Glutamatergic neuron (in vitro differentiated cells): ENCODE measurements around the gene MIPEP. TPM values are rescaled to one million over a fixed set of nuclear protein-coding genes. Genes with fewer than 3 reads are reported as not detected.
"Not testable (repeated sequence)": the region's sequence is repeated elsewhere in the genome, so short reads cannot be mapped to it uniquely, and the experiment has no call there.

Experiments
- DNase-seq: peaks from one replicate; pipeline ENCODE4 v3.0.0; 2022
- H3K27ac Mint-ChIP-seq: one replicate; pipeline ENCODE4 v1.8.0; 2020; ENCODE audit warnings: mild to moderate bottlenecking, mixed read lengths, inconsistent platforms; ENCODE audit not compliant: unreplicated experiment
- H3K27me3 Mint-ChIP-seq: one replicate; pipeline ENCODE4 v1.8.0; 2020; ENCODE audit warnings: mild to moderate bottlenecking, moderate library complexity, mixed read lengths, inconsistent platforms; ENCODE audit not compliant: unreplicated experiment
- H3K36me3 Mint-ChIP-seq: one replicate; pipeline ENCODE4 v1.8.0; 2020; ENCODE audit warnings: mild to moderate bottlenecking, mixed read lengths, inconsistent platforms; ENCODE audit not compliant: unreplicated experiment
- H3K4me1 Mint-ChIP-seq: one replicate; pipeline ENCODE4 v1.8.0; 2020; ENCODE audit warnings: mild to moderate bottlenecking, low read depth, mixed read lengths, inconsistent platforms; ENCODE audit not compliant: unreplicated experiment
- H3K4me3 Mint-ChIP-seq: one replicate; pipeline ENCODE4 v1.8.0; 2020; ENCODE audit warnings: mild to moderate bottlenecking, mixed read lengths, inconsistent platforms; ENCODE audit not compliant: unreplicated experiment
- H3K9me3 Mint-ChIP-seq: one replicate; pipeline ENCODE4 v1.8.0; 2020; ENCODE audit warnings: mild to moderate bottlenecking, moderate library complexity, mixed read lengths, inconsistent platforms; ENCODE audit not compliant: unreplicated experiment
- CTCF ChIP-seq: fragments of 200-600 bp; sonication (generic); IDR thresholded peaks from one replicate; pipeline ENCODE4 v1.5.0; 2021; ENCODE audit not compliant: partially characterized antibody, unreplicated experiment
- total RNA-seq: library from RNA; stranded (reverse); fragmentation: NEBNext Ultra II Directional; extraction: Animal tissue kit (Norgen Biotek cat#: 25700); gene quantifications from one replicate; pipeline ENCODE4 v1.2.1, GENCODE V29; 2021; ENCODE audit not compliant: unreplicated experiment

MIPEP gene
- total RNA-seq, 1 donor from 2014 or later: 7.1 TPM

- H3K27ac Mint-ChIP-seq: no peak overlapping the region
- no peaks in the 10 kb centered on the region for H3K9me3 Mint-ChIP-seq
- no peak for TF ChIP-seq CTCF
- H3K27me3 Mint-ChIP-seq: peaks cover 9% of the 10 kb centered on the region
- no peaks in the 10 kb centered on the region for H3K36me3 Mint-ChIP-seq
- DNase-seq: no peak
- no peak overlapping the region for H3K4me3 Mint-ChIP-seq
- H3K4me1 Mint-ChIP-seq: peaks cover 15% of the 10 kb centered on the region
Observed at GRCh38 chr13:23901365-23901764, 12.2 kb upstream of the MIPEP start.

GRCh38 chr13:23899555-23899954 is 10.4 kb upstream of the MIPEP start:
- Mint-ChIP-seq H3K27me3 (peaks cover 9% of the 10 kb centered on the region), H3K9me3 (no peaks in the 10 kb centered on the region), H3K4me1 (peaks cover 17% of the 10 kb centered on the region), H3K27ac (no peak overlapping the region), H3K4me3 (no peak overlapping the region), H3K36me3 (no peaks in the 10 kb centered on the region)
- no peak for DNase-seq
- TF ChIP-seq CTCF: peak; percentile 62

- no peaks in the 10 kb centered on the region for H3K36me3 Mint-ChIP-seq
- peaks cover 17% of the 10 kb centered on the region for H3K4me1 Mint-ChIP-seq
Observed at GRCh38 chr13:23898101-23898500, 8.9 kb upstream of the MIPEP start.

GRCh38 chr13:23897452-23897919 is 8.3 kb upstream of the MIPEP start, which contains the start of gene C1QTNF9B:
Gene C1QTNF9B, minus strand, starts transcription at chr13:23897502.
- peaks cover 12% of the 10 kb centered on the region for H3K4me1 Mint-ChIP-seq
- H3K27me3 Mint-ChIP-seq, H3K36me3 Mint-ChIP-seq, H3K9me3 Mint-ChIP-seq, H3K4me3 Mint-ChIP-seq, DNase-seq: not testable (repeated sequence)
- H3K27ac Mint-ChIP-seq: peak within 1 kb of the TSS; percentile 4

More at GRCh38 chr13:23898101-23898500, 8.9 kb upstream of the MIPEP start:
- no peak overlapping the region for H3K27ac Mint-ChIP-seq
- H3K9me3 Mint-ChIP-seq: no peaks in the 10 kb centered on the region
- no peak for TF ChIP-seq CTCF
- DNase-seq: no peak
- peaks cover 9% of the 10 kb centered on the region for H3K27me3 Mint-ChIP-seq
- H3K4me3 Mint-ChIP-seq: no peak overlapping the region

GRCh38 chr13:23894746-23895145 is 5.5 kb upstream of the MIPEP start:
- not testable (repeated sequence) for H3K27ac Mint-ChIP-seq, DNase-seq, H3K27me3 Mint-ChIP-seq, H3K4me3 Mint-ChIP-seq, H3K9me3 Mint-ChIP-seq, H3K36me3 Mint-ChIP-seq
- H3K4me1 Mint-ChIP-seq: peaks cover 11% of the 10 kb centered on the region

- H3K9me3 Mint-ChIP-seq, DNase-seq, H3K27me3 Mint-ChIP-seq, H3K27ac Mint-ChIP-seq, H3K4me3 Mint-ChIP-seq, H3K36me3 Mint-ChIP-seq: not testable (repeated sequence)
- H3K4me1 Mint-ChIP-seq: peaks cover 13% of the 10 kb centered on the region
Observed at GRCh38 chr13:23893791-23894190, 4.6 kb upstream of the MIPEP start.
